BE2C (cell line): ENCODE measurements around the gene GNRH2.

ENCODE experiments used
- DNase-seq: peaks from one replicate; pipeline ENCODE4 v3.0.0-alpha.2; 2020
- H3K27me3 ChIP-seq: fragments of 250-450 bp; sonication (Bioruptor Pico); 2 replicates; pipeline ENCODE4 v1.5.1; 2020; ENCODE audit warnings: mild to moderate bottlenecking
- H3K36me3 ChIP-seq: fragments of 250-450 bp; sonication (Bioruptor Pico); 2 replicates; pipeline ENCODE4 v1.5.1; 2020; ENCODE audit warnings: mild to moderate bottlenecking
- H3K4me1 ChIP-seq: fragments of 250-450 bp; sonication (Bioruptor Pico); 2 replicates; pipeline ENCODE4 v1.5.1; 2020
- H3K4me3 ChIP-seq: 2 replicates; pipeline ENCODE4 v1.5.1; 2011; ENCODE audit warnings: low read depth, low read length
- H3K9me3 ChIP-seq: fragments of 250-450 bp; sonication (Bioruptor Pico); 2 replicates; pipeline ENCODE4 v1.5.1; 2020
- TF ChIP-seq, protein P1 (sequence below): IDR thresholded peaks from 2 replicates; pipeline ENCODE4 v1.5.1; 2012; ENCODE audit warnings: mild to moderate bottlenecking, low read depth, low read length

The GNRH2 gene

DNA sequence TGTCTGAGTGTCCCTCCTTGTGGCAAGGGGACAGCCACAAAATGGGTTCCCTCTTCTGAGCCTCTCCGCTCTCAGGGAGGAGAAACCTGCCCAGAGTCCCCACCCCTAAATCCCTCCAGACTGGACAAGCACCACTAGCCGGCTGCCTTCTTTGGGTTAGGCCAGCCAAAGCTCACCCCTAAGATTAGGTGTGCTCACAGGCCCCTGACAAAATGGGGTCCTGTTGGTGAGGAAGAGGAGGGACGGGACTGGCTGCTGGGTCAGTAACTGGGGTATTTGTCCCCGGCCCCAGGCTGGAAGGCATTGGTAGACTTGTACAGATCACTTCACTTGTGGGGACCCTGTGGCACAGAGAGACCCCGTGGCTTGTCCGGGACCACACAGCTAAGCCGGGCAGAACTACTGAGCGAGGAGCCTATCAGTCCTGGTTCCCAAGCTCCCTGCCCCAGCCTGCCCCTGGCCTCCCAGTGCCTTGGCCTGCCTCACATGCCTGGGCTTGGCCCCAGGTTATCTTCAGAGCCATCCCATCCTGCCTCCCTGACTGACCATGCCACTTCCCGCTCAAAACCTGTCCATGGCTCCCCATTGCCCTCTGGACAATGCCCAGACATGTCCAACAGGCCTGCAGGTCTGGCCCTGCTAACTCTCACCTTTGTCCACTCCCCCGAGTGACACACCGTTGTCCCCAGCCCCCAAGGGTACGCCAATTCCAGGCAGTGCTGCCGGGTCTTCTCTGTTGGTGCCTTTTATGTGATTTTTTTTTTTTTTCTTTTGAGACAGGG is 51.6 kb downstream of the GNRH2 start:
- no peaks in the 10 kb centered on the region; the same call in 1 of the 2 replicates for H3K27me3 ChIP-seq

More for the DNA sequence above, 51.6 kb downstream of the GNRH2 start:
- no peak overlapping the region for H3K4me3 ChIP-seq
- DNase-seq = no peak
- H3K36me3 ChIP-seq = no peaks in the 10 kb centered on the region
- TF ChIP-seq, protein P1, sequence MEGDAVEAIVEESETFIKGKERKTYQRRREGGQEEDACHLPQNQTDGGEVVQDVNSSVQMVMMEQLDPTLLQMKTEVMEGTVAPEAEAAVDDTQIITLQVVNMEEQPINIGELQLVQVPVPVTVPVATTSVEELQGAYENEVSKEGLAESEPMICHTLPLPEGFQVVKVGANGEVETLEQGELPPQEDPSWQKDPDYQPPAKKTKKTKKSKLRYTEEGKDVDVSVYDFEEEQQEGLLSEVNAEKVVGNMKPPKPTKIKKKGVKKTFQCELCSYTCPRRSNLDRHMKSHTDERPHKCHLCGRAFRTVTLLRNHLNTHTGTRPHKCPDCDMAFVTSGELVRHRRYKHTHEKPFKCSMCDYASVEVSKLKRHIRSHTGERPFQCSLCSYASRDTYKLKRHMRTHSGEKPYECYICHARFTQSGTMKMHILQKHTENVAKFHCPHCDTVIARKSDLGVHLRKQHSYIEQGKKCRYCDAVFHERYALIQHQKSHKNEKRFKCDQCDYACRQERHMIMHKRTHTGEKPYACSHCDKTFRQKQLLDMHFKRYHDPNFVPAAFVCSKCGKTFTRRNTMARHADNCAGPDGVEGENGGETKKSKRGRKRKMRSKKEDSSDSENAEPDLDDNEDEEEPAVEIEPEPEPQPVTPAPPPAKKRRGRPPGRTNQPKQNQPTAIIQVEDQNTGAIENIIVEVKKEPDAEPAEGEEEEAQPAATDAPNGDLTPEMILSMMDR = no peak
- no peaks in the 10 kb centered on the region; the same call in 1 of the 2 replicates for H3K4me1 ChIP-seq
- H3K9me3 ChIP-seq = no peaks in the 10 kb centered on the region
